Measurements from ENCODE around the gene SECISBP2L.

- TF ChIP-seq, protein P1, sequence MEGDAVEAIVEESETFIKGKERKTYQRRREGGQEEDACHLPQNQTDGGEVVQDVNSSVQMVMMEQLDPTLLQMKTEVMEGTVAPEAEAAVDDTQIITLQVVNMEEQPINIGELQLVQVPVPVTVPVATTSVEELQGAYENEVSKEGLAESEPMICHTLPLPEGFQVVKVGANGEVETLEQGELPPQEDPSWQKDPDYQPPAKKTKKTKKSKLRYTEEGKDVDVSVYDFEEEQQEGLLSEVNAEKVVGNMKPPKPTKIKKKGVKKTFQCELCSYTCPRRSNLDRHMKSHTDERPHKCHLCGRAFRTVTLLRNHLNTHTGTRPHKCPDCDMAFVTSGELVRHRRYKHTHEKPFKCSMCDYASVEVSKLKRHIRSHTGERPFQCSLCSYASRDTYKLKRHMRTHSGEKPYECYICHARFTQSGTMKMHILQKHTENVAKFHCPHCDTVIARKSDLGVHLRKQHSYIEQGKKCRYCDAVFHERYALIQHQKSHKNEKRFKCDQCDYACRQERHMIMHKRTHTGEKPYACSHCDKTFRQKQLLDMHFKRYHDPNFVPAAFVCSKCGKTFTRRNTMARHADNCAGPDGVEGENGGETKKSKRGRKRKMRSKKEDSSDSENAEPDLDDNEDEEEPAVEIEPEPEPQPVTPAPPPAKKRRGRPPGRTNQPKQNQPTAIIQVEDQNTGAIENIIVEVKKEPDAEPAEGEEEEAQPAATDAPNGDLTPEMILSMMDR (IDR thresholded peaks at IDR 0.05): no peak
- no peak for TF ChIP-seq ZFX (IDR thresholded peaks at IDR 0.05; ENCODE audit: borderline replicate concordance)
Measured at GRCh38 chr15:49045751-49046219, 461 bp downstream of the SECISBP2L start.

Data from 22Rv1 (cell line).